Stimulated activated CD4-positive, alpha-beta T cell treated with anti-CD3 and anti-CD28 coated beads, Interleukin-12 subunit alpha, Interleukin-12 subunit beta, amount 100 ng/mL, for 4 hours (primary cell): ENCODE measurements around the gene GRXCR2.

ENCODE experiments used
- DNase-seq: peaks from one replicate; pipeline ENCODE4 v3.0.0-alpha.2; 2020

GRXCR2 gene

GRCh38 chr5:145834554-145834916 is 38.3 kb downstream of the GRXCR2 start:
- no peak for DNase-seq

DNA sequence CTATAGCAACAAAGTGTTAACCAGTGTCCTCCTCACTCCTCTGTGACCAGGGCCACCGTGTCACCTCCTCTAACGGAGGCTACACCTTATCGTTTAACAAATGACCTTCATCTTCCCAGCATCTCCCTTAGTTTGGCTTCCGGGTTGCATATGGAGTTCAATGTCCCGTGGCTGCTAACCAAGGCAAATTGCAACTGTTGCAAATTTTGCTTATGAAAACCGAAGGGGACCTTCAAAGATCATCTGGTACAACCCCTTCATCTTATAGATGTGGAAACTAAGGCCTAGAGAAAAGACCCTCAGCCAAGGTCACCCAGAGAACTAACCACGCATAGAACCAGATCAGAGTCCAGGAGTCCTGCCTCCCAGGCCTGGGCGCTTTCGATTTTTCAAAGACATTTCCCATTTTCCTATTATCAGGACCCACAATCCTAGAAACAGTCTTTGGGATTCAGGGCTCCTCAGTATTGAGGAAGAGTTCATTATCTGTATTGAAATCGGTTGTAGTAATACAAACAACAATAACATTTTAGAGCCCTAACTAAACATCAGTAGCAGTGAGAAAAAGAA is 39.1 kb downstream of the GRXCR2 start:
- DNase-seq: no peak

- no peak for DNase-seq
Measured at GRCh38 chr5:145830594-145830993, 42.2 kb downstream of the GRXCR2 start.

GRCh38 chr5:145829708-145830361 is 43.0 kb downstream of the GRXCR2 start:
- no peak for DNase-seq

GRCh38 chr5:145826895-145827674 is 45.7 kb downstream of the GRXCR2 start:
- no peak for DNase-seq

DNA sequence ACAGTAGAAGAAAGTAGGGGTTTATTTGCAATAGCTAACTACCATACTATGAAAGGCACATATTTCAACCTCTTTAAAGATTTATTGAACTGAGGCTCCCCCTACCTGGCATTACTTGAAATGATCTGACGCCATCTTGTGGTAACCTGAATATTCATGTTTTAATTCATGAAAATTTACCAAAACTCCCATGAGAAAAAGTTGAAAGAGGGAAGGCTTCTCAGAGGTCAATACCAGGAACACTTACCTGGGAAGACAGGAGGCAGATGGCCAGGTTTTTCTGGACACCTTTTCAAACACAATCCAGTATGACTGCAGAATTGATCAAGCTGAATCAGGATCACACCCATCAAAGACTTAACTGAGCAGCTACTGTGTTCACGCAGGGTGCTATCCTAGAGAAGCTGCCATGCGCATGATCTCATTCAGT is 47.0 kb downstream of the GRXCR2 start:
- DNase-seq: no peak

GRCh38 chr5:145824040-145824439 is 48.8 kb downstream of the GRXCR2 start:
- no peak for DNase-seq

- no peak for DNase-seq
Measured at GRCh38 chr5:145818604-145819003, 54.2 kb downstream of the GRXCR2 start.

- no peak for DNase-seq
Measured at GRCh38 chr5:145812877-145813276, 59.9 kb downstream of the GRXCR2 start.

GRCh38 chr5:145811834-145812625 is 60.8 kb downstream of the GRXCR2 start:
- DNase-seq: no peak
